Karpas-422 (cell line): ENCODE measurements around the gene UTF1. TPM values are rescaled to one million over a fixed set of nuclear protein-coding genes. Genes with fewer than 3 reads are reported as not detected.

Experiments
- DNase-seq: peaks from one replicate; pipeline ENCODE4 v3.0.0-alpha.2; 2015
- H2AFZ ChIP-seq: fragments of 200-600 bp; sonication (generic); 2 replicates; pipeline ENCODE4 v1.6.1; 2014; ENCODE audit warnings: antibody characterized with exemption, low read length, mixed read lengths
- H3K27ac ChIP-seq: fragments of 200-600 bp; sonication (generic); 2 replicates; pipeline ENCODE4 v1.5.1; 2014; ENCODE audit warnings: mild to moderate bottlenecking, low read length, moderate library complexity
- H3K27me3 ChIP-seq: fragments of 200-600 bp; sonication (generic); 2 replicates; pipeline ENCODE4 v1.6.1; 2014; ENCODE audit warnings: low read length, mixed read lengths
- H3K36me3 ChIP-seq: fragments of 200-600 bp; sonication (generic); 2 replicates; pipeline ENCODE4 v1.6.1; 2014; ENCODE audit warnings: low read length, mixed read lengths; ENCODE audit not compliant: insufficient read depth
- H3K4me1 ChIP-seq: fragments of 200-600 bp; sonication (generic); 2 replicates; pipeline ENCODE4 v1.6.1; 2014; ENCODE audit warnings: mild to moderate bottlenecking, low read length, mixed read lengths
- H3K4me2 ChIP-seq: fragments of 200-600 bp; sonication (generic); 2 replicates; pipeline ENCODE4 v1.6.1; 2014; ENCODE audit warnings: low read length, low read depth, mild to moderate bottlenecking; ENCODE audit not compliant: poor library complexity, severe bottlenecking
- H3K4me3 ChIP-seq: fragments of 200-600 bp; sonication (generic); 2 replicates; pipeline ENCODE4 v1.5.1; 2014; ENCODE audit warnings: mild to moderate bottlenecking, antibody characterized with exemption, low read length, mixed read lengths
- H3K79me2 ChIP-seq: fragments of 200-600 bp; sonication (generic); 2 replicates; pipeline ENCODE4 v1.6.1; 2014; ENCODE audit warnings: mild to moderate bottlenecking, low read length, mixed read lengths
- H3K9ac ChIP-seq: fragments of 200-600 bp; sonication (generic); 2 replicates; pipeline ENCODE4 v1.6.0; 2014; ENCODE audit warnings: low read length
- H3K9me2 ChIP-seq: fragments of 200-600 bp; sonication (generic), shearing (Covaris generic); replicated peaks from 2 replicates; pipeline ENCODE4 v1.6.0; 2014; ENCODE audit warnings: mild to moderate bottlenecking, low read length, moderate library complexity; ENCODE audit not compliant: insufficient read depth
- H3K9me3 ChIP-seq: fragments of 300-700, 200-600 bp; sonication (generic); 2 replicates; pipeline ENCODE4 v1.6.1; 2014; ENCODE audit warnings: low read length, mixed read lengths
- H4K20me1 ChIP-seq: fragments of 200-600 bp; sonication (generic); 2 replicates; pipeline ENCODE4 v1.6.1; 2014; ENCODE audit warnings: mild to moderate bottlenecking, antibody characterized with exemption, low read length, low read depth; ENCODE audit not compliant: insufficient read depth
- total RNA-seq: library from RNA; depleted of rRNA; stranded (reverse); fragments of >200 nt; shearing (Covaris generic); gene quantifications from 2 replicates; pipeline ENCODE4 v1.2.3, GENCODE V29; 2014; ENCODE audit warnings: low replicate concordance

The UTF1 gene
- total RNA-seq, 1 experiment from 2014 or later, result not detected

GRCh38 chr10:133270204-133270603, 40.2 kb downstream of the UTF1 start:
- Histone ChIP-seq H3K9ac (no peak overlapping the region), H3K4me2 (no peak overlapping the region), H3K79me2 (no peaks in the 10 kb centered on the region), H3K9me2 (no peaks in the 10 kb centered on the region), H3K4me3 (no peak overlapping the region), H2AFZ (no peak overlapping the region), H3K36me3 (no peaks in the 10 kb centered on the region), H4K20me1 (0 out of 2 replicates have a peak, but pooled peaks cover 4% of the 10 kb centered on the region), H3K27me3 (no peaks in the 10 kb centered on the region), H3K9me3 (no peaks in the 10 kb centered on the region), H3K4me1 (peaks cover 3% of the 10 kb centered on the region), H3K27ac (no peak overlapping the region)
- DNase-seq, result no peak

- Histone ChIP-seq H3K4me2 (no peak overlapping the region), H3K27ac (no peak overlapping the region), H3K9ac (no peak overlapping the region), H4K20me1 (peaks cover 9% of the 10 kb centered on the region; the same call in 1 of the 2 replicates), H3K4me3 (no peak overlapping the region), H3K36me3 (no peaks in the 10 kb centered on the region), H3K79me2 (no peaks in the 10 kb centered on the region), H3K27me3 (no peaks in the 10 kb centered on the region), H3K4me1 (peaks cover 4% of the 10 kb centered on the region), H2AFZ (no peak overlapping the region), H3K9me2 (no peaks in the 10 kb centered on the region), H3K9me3 (no peaks in the 10 kb centered on the region)
- no peak for DNase-seq
Observed at GRCh38 chr10:133270773-133271297, 40.8 kb downstream of the UTF1 start.

GRCh38 chr10:133271521-133272300, 41.7 kb downstream of the UTF1 start:
- Histone ChIP-seq H3K9me2 (no peaks in the 10 kb centered on the region), H2AFZ (no peak overlapping the region), H3K36me3 (no peaks in the 10 kb centered on the region), H3K4me2 (no peak overlapping the region), H3K9ac (no peak overlapping the region), H3K27ac (no peak overlapping the region), H3K4me3 (no peak overlapping the region), H3K27me3 (no peaks in the 10 kb centered on the region), H4K20me1 (peaks cover 16% of the 10 kb centered on the region; the same call in 1 of the 2 replicates), H3K4me1 (peaks cover 13% of the 10 kb centered on the region), H3K9me3 (no peaks in the 10 kb centered on the region), H3K79me2 (no peaks in the 10 kb centered on the region)
- DNase-seq, result no peak

GRCh38 chr10:133272301-133272963, 42.4 kb downstream of the UTF1 start:
- DNase-seq, result no peak
- no peak overlapping the region for H3K4me2 ChIP-seq
- no peaks in the 10 kb centered on the region for H3K27me3 ChIP-seq
- no peaks in the 10 kb centered on the region for H3K79me2 ChIP-seq
- H4K20me1 ChIP-seq, result peaks cover 16% of the 10 kb centered on the region; the same call in 1 of the 2 replicates
- H3K27ac ChIP-seq, result no peak overlapping the region
- no peak overlapping the region for H3K4me3 ChIP-seq
- H3K9ac ChIP-seq, result no peak overlapping the region
- peaks cover 16% of the 10 kb centered on the region for H3K4me1 ChIP-seq
- no peaks in the 10 kb centered on the region for H3K36me3 ChIP-seq
- no peaks in the 10 kb centered on the region for H3K9me2 ChIP-seq
- H3K9me3 ChIP-seq, result no peaks in the 10 kb centered on the region
- no peak overlapping the region for H2AFZ ChIP-seq

GRCh38 chr10:133272964-133273420, 43.0 kb downstream of the UTF1 start:
- no peak overlapping the region for H3K4me2 ChIP-seq
- no peaks in the 10 kb centered on the region for H3K27me3 ChIP-seq
- no peak overlapping the region for H2AFZ ChIP-seq
- no peak for DNase-seq
- no peak overlapping the region for H3K27ac ChIP-seq
- no peaks in the 10 kb centered on the region for H3K9me2 ChIP-seq
- no peak overlapping the region for H3K9ac ChIP-seq
- no peak overlapping the region for H3K4me3 ChIP-seq
- H3K36me3 ChIP-seq, result no peaks in the 10 kb centered on the region
- no peaks in the 10 kb centered on the region for H3K79me2 ChIP-seq
- H3K9me3 ChIP-seq, result no peaks in the 10 kb centered on the region
- peaks cover 16% of the 10 kb centered on the region; the same call in 1 of the 2 replicates for H4K20me1 ChIP-seq
- H3K4me1 ChIP-seq, result peaks cover 16% of the 10 kb centered on the region

GRCh38 chr10:133273534-133274143, 43.6 kb downstream of the UTF1 start:
- DNase-seq, result no peak
- no peak overlapping the region for H3K9ac ChIP-seq
- H3K27ac ChIP-seq, result no peak overlapping the region
- H3K9me2 ChIP-seq, result no peaks in the 10 kb centered on the region
- H3K36me3 ChIP-seq, result no peaks in the 10 kb centered on the region
- H4K20me1 ChIP-seq, result peaks cover 21% of the 10 kb centered on the region; the same call in 1 of the 2 replicates
- no peak overlapping the region for H3K4me3 ChIP-seq
- H3K4me2 ChIP-seq, result no peak overlapping the region
- no peaks in the 10 kb centered on the region for H3K27me3 ChIP-seq
- H3K4me1 ChIP-seq, result peaks cover 16% of the 10 kb centered on the region
- H3K79me2 ChIP-seq, result no peaks in the 10 kb centered on the region
- no peaks in the 10 kb centered on the region for H3K9me3 ChIP-seq
- no peak overlapping the region for H2AFZ ChIP-seq

- no peaks in the 10 kb centered on the region for H3K27me3 ChIP-seq
- DNase-seq, result peak; percentile 46
- no peaks in the 10 kb centered on the region for H3K36me3 ChIP-seq
- H3K4me1 ChIP-seq, result peaks cover 16% of the 10 kb centered on the region
- H3K27ac ChIP-seq, result no peak overlapping the region
- H3K4me3 ChIP-seq, result no peak overlapping the region
- no peak overlapping the region for H3K9ac ChIP-seq
- no peaks in the 10 kb centered on the region for H3K9me3 ChIP-seq
- H2AFZ ChIP-seq, result no peak overlapping the region
- H3K79me2 ChIP-seq, result no peaks in the 10 kb centered on the region
- H4K20me1 ChIP-seq, result peaks cover 21% of the 10 kb centered on the region; the same call in 1 of the 2 replicates
- H3K4me2 ChIP-seq, result no peak overlapping the region
- H3K9me2 ChIP-seq, result no peaks in the 10 kb centered on the region
Observed at GRCh38 chr10:133274751-133275683, 45.0 kb downstream of the UTF1 start.
